Measurements from ENCODE around the gene WFDC13.
"Not testable (repeated sequence)": the region's sequence is repeated elsewhere in the genome, so short reads cannot be mapped to it uniquely, and the experiment has no call there.

Gene WFDC13, protein sequence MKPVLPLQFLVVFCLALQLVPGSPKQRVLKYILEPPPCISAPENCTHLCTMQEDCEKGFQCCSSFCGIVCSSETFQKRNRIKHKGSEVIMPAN

DNA sequence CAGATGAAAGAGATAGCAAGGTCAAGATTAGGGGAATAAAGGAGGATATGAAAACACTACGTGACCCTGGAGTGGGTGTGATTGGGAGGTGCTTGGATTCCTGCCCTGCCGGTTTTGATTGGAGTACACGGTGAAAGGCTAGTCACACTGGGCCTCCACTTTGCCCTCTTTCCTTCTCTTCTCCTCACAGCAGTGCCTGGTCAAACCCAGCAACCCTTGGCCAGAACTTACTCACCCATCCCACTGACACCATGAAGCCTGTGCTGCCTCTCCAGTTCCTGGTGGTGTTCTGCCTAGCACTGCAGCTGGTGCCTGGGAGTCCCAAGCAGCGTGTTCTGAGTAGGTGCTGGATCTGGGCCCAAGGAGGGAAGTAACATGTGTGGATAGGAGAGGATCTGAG lies at the start of gene WFDC13:
TSS of gene WFDC13 (plus strand) at position 166 of the 400 bp plus-strand sequence. CDS start at position 252, 86 bp downstream.
- no peak for DNase-seq (ENCODE audit: low read depth)
- no peak within 1 kb of the TSS for H3K4me3 ChIP-seq (ENCODE audit: low read depth, low read length)
- TF ChIP-seq, protein P1, sequence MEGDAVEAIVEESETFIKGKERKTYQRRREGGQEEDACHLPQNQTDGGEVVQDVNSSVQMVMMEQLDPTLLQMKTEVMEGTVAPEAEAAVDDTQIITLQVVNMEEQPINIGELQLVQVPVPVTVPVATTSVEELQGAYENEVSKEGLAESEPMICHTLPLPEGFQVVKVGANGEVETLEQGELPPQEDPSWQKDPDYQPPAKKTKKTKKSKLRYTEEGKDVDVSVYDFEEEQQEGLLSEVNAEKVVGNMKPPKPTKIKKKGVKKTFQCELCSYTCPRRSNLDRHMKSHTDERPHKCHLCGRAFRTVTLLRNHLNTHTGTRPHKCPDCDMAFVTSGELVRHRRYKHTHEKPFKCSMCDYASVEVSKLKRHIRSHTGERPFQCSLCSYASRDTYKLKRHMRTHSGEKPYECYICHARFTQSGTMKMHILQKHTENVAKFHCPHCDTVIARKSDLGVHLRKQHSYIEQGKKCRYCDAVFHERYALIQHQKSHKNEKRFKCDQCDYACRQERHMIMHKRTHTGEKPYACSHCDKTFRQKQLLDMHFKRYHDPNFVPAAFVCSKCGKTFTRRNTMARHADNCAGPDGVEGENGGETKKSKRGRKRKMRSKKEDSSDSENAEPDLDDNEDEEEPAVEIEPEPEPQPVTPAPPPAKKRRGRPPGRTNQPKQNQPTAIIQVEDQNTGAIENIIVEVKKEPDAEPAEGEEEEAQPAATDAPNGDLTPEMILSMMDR (IDR thresholded peaks at IDR 0.05; ENCODE audit: low read depth, low read length, missing control alignments), result no peak
- in situ Hi-C loops (cut with HindIII; ENCODE audit: low sequenced_read_pairs), result no loop called here

DNA sequence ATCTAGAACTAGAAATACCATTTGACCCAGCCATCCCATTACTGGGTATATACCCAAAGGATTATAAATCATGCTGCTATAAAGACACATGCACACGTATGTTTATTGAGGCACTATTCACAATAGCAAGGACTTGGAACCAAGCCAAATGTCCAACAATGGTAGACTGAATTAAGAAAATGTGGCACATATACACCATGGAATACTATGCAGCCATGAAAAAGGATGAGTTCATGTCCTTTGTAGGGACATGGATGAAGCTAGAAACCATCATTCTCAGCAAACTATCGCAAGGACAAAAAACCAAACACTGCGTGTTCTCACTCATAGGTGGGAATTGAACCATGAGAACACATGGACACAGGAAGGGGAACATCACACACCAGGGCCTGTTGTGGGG lies 44.8 kb upstream of the WFDC13 start:
- DNase-seq (ENCODE audit: low read depth); in situ Hi-C loops (cut with HindIII; ENCODE audit: low sequenced_read_pairs); H3K4me3 ChIP-seq (ENCODE audit: low read depth, low read length): not testable (repeated sequence)

DNA sequence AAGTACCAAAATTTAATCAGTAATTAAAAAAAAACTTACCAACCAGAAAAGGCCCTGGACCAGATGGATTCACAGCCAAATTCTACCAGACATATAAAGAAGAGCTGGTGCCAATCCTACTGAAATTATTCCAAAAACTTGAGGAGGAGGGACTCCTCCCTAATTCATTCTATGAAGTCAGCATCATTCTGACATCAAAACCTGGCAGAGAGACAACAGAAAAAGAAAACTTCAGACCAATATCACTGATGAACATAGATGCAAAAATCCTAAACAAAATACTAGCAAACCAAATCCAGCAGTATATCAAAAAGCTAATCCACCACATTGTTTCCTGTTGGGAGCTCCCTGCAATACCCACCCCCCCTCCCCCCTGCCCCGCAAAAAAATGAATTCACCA lies 31.7 kb upstream of the WFDC13 start, which contains the start of gene WFDC11:
TSS of gene WFDC11 (minus strand) at position 101 of the 400 bp plus-strand sequence. CDS start 19,639 bp downstream, outside the sequence.
- no peak for DNase-seq (ENCODE audit: low read depth)
- in situ Hi-C loops (cut with HindIII; ENCODE audit: low sequenced_read_pairs), result no loop called here
- no peak within 1 kb of the TSS for H3K4me3 ChIP-seq (ENCODE audit: low read depth, low read length)
- TF ChIP-seq, protein P1 (IDR thresholded peaks at IDR 0.05; ENCODE audit: low read depth, low read length, missing control alignments), result no peak

DNA sequence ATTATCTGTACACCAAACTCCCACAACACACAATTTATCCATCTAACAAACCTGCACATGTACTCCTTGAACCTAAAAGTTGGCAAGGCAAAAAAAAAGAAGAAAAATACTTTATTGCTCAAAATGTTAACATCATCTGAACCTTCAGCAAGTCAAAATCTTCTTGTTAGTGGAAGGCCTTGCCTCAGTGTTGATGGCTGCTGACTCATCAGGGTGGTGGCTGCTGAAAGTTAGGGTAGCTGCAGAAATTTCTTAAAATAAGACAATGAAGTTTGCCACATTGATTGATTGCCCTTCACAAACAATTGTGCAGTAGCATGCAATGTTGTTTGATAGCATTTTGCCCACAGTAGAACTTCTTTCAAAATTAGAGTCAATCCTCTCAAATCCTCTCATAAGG lies 29.1 kb upstream of the WFDC13 start:
- TF ChIP-seq, protein P1 (IDR thresholded peaks at IDR 0.05; ENCODE audit: low read depth, low read length, missing control alignments), result no peak
- no peak overlapping the region for H3K4me3 ChIP-seq (ENCODE audit: low read depth, low read length)
- in situ Hi-C loops (cut with HindIII; ENCODE audit: low sequenced_read_pairs), result no loop called here
- DNase-seq (ENCODE audit: low read depth), result no peak

DNA sequence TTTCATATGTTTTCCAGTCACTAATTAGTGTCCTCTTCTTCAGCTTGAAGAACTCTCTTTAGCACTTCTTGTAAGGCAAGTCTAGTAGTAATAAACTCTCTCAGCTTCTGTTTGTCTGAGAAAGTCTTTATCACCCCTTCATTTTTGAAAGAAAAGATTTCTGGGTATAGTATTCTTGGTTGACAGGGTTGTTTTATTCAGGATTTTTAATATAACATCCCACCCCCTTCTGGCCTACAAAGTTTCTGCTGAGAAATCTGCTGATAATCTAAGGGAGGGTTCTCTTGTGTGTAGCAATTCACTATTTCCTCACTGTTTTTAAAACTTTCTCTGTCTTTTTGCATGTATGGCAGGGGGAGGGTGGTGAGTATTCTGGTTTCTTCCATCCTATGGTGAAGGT lies 22.2 kb upstream of the WFDC13 start:
- no peak for DNase-seq (ENCODE audit: low read depth)
- no peak overlapping the region for H3K4me3 ChIP-seq (ENCODE audit: low read depth, low read length)
- TF ChIP-seq, protein P1 (IDR thresholded peaks at IDR 0.05; ENCODE audit: low read depth, low read length, missing control alignments), result no peak
- in situ Hi-C loops (cut with HindIII; ENCODE audit: low sequenced_read_pairs), result no loop called here

DNA sequence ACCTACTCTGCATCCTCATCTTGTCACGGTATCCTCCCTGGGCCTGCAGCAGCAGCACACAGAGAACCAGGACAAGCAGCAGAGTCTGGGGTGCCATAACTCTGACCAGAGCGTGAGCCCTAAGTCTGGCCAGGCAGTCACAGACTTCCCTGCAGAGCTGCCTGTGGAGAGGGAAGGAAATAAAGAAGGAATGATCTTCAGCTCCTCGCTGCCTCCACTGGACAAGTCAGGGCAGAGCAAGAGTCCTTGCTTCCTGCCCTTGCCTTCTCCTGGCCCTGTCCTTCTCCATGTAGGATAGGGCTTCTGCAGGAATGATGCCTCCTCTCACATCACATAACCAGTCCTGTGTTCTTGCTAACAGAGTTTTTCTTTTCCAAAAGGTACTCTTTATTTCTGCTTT lies 15.9 kb upstream of the WFDC13 start:
- no peak for DNase-seq (ENCODE audit: low read depth)
- in situ Hi-C loops (cut with HindIII; ENCODE audit: low sequenced_read_pairs), result no loop called here
- TF ChIP-seq, protein P1 (IDR thresholded peaks at IDR 0.05; ENCODE audit: low read depth, low read length, missing control alignments), result no peak
- H3K4me3 ChIP-seq (ENCODE audit: low read depth, low read length), result no peak overlapping the region

DNA sequence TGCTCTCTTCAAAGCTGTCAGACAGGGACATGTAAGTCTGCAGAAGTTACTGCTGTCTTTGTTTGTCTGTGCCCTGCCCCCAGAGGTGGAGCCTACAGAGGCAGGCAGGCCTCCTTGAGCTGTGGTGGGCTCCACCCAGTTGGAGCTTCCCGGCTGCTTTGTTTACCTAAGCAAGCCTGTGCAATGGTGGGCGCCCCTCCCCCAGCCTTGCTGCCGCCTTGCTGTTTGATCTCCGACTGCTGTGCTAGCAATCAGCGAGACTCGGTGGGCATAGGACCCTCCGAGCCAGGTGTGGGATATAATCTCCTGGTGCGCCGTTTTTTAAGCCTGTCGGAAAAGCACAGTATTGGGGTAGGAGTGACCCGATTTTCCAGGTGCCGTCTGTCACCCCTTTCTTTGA lies 8.5 kb upstream of the WFDC13 start:
- in situ Hi-C loops (cut with HindIII; ENCODE audit: low sequenced_read_pairs); H3K4me3 ChIP-seq (ENCODE audit: low read depth, low read length); DNase-seq (ENCODE audit: low read depth): not testable (repeated sequence)

DNA sequence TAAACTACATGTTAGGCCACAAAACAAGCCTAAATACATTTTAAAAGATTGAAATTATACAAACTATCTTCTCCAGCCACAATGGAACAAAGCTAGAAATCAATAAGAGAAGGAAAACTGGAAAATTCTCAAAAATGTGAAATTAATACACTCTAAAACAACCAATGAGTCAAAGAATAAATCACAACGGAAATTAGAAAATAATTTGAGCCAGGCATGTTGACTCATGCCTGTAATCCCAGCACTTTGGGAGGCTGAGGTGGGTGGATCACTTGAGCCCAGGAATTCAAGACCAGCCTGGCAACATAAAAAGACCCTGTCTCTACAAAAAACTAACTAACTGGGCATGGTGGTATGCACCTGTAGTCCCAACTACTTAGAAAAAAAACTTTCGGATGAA lies 6.3 kb upstream of the WFDC13 start:
- DNase-seq (ENCODE audit: low read depth), result no peak
- in situ Hi-C loops (cut with HindIII; ENCODE audit: low sequenced_read_pairs), result no loop called here
- TF ChIP-seq, protein P1 (IDR thresholded peaks at IDR 0.05; ENCODE audit: low read depth, low read length, missing control alignments), result no peak
- H3K4me3 ChIP-seq (ENCODE audit: low read depth, low read length), result no peak overlapping the region

Measured in astrocyte of the cerebellum (primary cell).